C4-2B (cell line): ENCODE data around the gene CNTD1.

Experiments
- H3K27ac ChIP-seq: fragments of 450-650 bp; 2 replicates; pipeline ENCODE4 v1.5.1; 2017
- ZFX ChIP-seq: fragments of 450-650 bp; IDR thresholded peaks from 2 replicates; pipeline ENCODE4 v1.6.1; 2017
- TF ChIP-seq, protein P1 (sequence below): fragments of 450-650 bp; conservative IDR thresholded peaks from 2 replicates; pipeline ENCODE4 v1.5.1; 2017; ENCODE audit warnings: mild to moderate bottlenecking

The CNTD1 gene

GRCh38 chr17:42798383-42799380, at the start of gene CNTD1, which contains the start of gene COA3:
Gene CNTD1 (plus strand): TSS chr17:42798861. CDS start chr17:42799068, 207 bp downstream.
Gene COA3 (minus strand): TSS chr17:42798704. CDS start chr17:42798681, 23 bp downstream.
- TF ChIP-seq, protein P1, sequence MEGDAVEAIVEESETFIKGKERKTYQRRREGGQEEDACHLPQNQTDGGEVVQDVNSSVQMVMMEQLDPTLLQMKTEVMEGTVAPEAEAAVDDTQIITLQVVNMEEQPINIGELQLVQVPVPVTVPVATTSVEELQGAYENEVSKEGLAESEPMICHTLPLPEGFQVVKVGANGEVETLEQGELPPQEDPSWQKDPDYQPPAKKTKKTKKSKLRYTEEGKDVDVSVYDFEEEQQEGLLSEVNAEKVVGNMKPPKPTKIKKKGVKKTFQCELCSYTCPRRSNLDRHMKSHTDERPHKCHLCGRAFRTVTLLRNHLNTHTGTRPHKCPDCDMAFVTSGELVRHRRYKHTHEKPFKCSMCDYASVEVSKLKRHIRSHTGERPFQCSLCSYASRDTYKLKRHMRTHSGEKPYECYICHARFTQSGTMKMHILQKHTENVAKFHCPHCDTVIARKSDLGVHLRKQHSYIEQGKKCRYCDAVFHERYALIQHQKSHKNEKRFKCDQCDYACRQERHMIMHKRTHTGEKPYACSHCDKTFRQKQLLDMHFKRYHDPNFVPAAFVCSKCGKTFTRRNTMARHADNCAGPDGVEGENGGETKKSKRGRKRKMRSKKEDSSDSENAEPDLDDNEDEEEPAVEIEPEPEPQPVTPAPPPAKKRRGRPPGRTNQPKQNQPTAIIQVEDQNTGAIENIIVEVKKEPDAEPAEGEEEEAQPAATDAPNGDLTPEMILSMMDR = no peak
- TF ChIP-seq ZFX = peak; percentile 81; the same call in 1 of the 2 replicates
- H3K27ac ChIP-seq = peak within 1 kb of the TSS; percentile 61

DNA sequence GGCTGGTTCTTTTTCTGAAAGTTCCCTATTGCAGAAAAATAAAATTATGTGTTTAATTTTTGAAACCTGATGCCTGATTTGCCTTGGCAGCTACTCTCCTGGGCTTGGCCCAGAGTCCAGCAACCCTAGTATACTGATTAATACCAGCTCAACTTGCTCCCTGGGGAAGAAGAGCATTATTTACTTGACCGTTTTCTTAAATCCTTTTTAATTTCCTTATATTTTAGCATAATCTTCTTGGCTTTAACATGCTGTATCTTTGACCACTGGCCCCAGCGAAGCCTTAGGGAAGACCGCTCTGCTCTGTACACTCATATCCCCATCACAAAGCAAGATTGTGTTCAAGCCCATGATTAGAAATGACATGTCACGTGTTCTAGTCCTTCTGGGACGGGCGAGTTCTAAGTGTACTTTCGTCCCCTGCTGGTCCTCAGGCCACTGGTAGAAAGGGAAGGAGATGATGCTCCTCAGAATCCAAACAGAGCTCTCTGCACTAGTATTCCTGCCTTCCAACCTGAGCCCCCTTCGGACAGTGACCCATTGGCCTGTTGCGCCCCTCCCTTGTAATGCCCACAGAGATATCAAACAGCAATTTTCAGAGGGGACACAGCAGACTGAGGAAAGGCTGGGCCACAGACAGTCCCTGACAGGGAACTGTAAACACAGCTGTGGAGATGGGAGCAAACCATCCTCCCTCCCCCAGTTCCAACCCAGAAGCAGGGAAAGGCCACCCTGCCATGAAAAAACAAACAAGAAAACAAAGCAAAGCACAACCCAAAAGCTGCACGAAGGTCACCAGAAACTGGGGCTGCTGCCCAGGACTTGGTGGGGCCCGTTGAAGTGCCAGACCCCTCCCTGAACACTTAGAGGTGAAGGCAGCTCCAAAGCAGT, 49.5 kb upstream of the CNTD1 start:
- H3K27ac ChIP-seq = peak overlapping the region; percentile 67
- TF ChIP-seq, protein P1 = no peak

DNA sequence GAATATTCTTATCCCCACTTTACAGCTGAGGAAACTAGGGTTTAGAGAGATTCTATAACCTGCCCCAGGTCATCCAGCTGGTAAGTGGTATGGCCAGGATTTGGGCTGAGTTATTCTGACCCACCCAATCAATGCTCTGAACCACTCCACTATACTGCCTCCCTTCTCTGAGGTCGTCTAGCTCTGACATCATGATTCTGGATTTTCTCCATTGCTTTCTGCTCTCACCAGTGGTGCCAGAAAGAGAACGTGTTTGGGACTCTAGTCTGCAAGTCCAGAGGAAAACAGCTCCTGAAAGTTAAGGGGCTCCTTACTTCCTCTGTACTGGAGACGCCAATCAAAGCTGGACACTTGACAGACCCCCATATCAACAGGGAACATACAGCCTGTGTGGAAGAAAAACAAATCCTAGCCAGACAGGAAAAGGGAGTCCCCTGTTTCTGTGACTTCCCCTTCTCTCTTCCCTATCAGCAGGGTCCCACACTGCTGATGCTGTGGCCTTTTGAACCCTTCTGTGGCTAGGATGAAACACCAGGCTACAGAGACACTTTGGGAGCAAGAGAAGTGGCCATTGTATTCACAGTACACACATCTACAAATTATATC, 47.8 kb upstream of the CNTD1 start:
- no peak for TF ChIP-seq ZFX
- TF ChIP-seq, protein P1 = no peak
- peak overlapping the region; percentile 67; the same call in 1 of the 2 replicates for H3K27ac ChIP-seq

DNA sequence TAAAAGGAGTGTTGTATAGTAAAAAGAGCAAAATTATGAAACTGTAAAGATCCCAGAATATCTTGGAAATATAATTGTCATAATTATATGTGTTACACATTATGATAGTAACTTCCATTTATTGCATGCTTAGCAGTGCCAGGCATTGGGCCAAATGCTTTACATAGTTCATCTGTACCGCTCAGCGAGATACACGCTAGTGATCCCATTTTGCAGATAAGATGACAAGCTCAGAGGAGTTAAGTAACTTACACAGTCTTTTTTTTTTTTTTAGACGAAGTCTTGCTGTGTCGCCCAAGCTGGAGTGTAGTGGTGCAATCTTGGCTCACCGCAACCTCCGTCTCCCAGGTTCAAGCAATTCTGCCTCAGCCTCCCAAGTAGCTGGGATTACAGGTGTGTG, 47.0 kb upstream of the CNTD1 start:
- TF ChIP-seq, protein P1 = no peak
- TF ChIP-seq ZFX = no peak
- no peak overlapping the region for H3K27ac ChIP-seq

DNA sequence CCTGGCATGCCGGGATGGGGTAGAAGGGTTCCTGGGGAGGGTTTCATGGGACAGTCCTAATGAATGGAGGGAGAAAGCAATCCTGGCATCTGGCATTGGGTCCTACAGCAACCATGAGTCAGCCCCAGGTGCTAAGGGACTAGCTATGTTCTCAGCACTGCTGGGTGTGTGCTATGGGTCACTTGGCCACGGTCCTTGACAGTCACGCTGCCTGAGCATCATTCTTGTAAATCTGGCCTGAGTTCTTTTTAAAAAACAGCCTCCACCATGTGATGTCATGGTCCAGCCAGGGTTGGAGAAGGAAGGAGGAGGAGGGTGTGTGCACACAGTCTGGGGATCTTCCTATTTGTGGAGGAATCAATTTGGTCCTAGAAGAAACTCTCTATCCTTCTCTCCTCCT, 43.9 kb upstream of the CNTD1 start:
- no peak overlapping the region for H3K27ac ChIP-seq
- TF ChIP-seq ZFX = no peak
- TF ChIP-seq, protein P1 = no peak

GRCh38 chr17:42759982-42760651, 38.5 kb upstream of the CNTD1 start:
- TF ChIP-seq ZFX = no peak
- TF ChIP-seq, protein P1 = no peak
- H3K27ac ChIP-seq = no peak overlapping the region
